ENCODE measurements around the gene DAD1.
"Not testable (repeated sequence)": the region's sequence is repeated elsewhere in the genome, so short reads cannot be mapped to it uniquely, and the experiment has no call there.

The DAD1 gene

GRCh38 chr14:22549981-22550673, 38.9 kb downstream of the DAD1 start:
- DNase-seq: peak; percentile 83

GRCh38 chr14:22549324-22549962, 39.6 kb downstream of the DAD1 start:
- no peak for DNase-seq

DNA sequence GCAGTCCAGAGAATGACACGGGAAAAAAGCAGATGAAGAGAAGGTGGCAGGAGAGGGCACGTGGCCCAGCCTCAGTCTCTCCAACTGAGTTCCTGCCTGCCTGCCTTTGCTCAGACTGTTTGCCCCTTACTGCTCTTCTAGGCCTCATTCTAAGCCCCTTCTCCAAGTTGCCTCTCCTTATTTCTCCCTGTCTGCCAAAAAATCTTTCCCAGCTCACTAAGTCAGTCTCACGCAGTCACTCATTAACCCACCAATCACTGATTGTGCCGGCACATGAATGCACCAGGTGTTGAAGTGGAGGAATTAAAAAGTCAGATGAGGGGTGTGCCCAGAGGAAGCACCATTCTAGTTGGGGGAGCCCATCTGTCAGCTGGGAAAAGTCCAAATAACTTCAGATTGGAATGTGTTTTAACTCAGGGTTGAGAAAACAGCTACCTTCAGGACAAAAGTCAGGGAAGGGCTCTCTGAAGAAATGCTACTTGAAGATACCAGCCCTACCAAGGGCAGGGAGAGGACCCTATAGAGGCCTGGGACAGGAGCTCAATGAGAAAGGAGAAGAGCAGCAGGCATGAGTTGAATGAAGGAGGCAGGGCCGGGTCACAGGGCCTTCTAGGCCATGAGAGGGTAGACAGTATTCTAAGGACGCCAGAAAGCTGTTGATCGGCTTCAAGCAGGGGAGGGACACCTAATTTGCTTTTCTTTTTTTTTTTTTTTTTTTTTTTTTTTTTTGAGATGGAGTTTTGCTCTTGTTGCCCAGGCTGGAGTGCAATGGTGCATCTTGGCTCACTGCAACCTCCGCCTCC, 40.9 kb downstream of the DAD1 start:
- DNase-seq: no peak

DNA sequence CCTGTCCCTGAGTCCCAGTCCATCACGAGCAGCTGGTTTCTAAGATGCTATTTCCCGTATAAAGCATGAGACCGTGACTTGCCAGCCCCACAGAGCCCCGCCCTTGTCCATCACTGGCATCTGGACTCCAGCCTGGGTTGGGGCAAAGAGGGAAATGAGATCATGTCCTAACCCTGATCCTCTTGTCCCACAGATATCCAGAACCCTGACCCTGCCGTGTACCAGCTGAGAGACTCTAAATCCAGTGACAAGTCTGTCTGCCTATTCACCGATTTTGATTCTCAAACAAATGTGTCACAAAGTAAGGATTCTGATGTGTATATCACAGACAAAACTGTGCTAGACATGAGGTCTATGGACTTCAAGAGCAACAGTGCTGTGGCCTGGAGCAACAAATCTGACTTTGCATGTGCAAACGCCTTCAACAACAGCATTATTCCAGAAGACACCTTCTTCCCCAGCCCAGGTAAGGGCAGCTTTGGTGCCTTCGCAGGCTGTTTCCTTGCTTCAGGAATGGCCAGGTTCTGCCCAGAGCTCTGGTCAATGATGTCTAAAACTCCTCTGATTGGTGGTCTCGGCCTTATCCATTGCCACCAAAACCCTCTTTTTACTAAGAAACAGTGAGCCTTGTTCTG, 41.6 kb downstream of the DAD1 start:
- DNase-seq: no peak

DNA sequence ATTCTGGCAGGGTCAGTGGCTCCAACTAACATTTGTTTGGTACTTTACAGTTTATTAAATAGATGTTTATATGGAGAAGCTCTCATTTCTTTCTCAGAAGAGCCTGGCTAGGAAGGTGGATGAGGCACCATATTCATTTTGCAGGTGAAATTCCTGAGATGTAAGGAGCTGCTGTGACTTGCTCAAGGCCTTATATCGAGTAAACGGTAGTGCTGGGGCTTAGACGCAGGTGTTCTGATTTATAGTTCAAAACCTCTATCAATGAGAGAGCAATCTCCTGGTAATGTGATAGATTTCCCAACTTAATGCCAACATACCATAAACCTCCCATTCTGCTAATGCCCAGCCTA, 42.3 kb downstream of the DAD1 start:
- no peak for DNase-seq

DNA sequence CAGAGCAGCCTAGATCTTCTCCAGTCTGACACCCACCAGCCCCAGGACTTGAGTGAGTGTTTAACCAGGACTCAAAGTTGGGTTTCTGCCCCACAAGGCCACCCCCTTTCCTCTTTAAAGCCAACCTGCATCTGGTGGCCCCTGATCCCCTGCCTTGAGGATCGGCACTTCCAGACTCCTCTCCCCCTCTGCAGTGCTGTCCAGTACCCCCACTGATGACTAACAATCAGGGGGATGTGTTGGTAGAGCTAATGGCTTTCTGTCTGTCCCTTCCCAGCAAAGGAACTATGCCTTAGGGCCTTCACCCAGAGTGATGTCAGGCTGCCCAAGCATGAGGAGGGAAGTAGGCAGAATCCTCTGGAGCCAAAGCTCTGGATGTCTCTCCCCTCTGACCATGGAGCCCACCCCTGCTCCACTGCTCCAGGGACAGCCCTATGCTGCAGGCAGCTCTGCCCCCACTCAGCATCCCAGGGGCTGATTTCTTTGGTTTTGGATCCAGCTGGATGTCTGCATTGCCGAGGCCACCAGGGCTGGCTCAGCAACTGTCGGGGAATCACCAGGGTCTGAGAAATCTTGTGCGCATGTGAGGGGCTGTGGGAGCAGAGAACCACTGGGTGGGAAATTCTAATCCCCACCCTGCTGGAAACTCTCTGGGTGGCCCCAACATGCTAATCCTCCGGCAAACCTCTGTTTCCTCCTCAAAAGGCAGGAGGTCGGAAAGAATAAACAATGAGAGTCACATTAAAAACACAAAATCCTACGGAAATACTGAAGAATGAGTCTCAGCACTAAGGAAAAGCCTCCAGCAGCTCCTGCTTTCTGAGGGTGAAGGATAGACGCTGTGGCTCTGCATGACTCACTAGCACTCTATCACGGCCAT, 42.9 kb downstream of the DAD1 start:
- DNase-seq: peak; percentile 89

- DNase-seq: no peak
These were observed 44.1 kb downstream of the DAD1 start for GRCh38 chr14:22544881-22545420.

- DNase-seq: no peak
These were observed 44.6 kb downstream of the DAD1 start for GRCh38 chr14:22544406-22544805.

GRCh38 chr14:22543570-22544357, 45.3 kb downstream of the DAD1 start:
- not testable (repeated sequence) for DNase-seq

- DNase-seq: no peak
These were observed 46.7 kb downstream of the DAD1 start for GRCh38 chr14:22542360-22542759.

DNA sequence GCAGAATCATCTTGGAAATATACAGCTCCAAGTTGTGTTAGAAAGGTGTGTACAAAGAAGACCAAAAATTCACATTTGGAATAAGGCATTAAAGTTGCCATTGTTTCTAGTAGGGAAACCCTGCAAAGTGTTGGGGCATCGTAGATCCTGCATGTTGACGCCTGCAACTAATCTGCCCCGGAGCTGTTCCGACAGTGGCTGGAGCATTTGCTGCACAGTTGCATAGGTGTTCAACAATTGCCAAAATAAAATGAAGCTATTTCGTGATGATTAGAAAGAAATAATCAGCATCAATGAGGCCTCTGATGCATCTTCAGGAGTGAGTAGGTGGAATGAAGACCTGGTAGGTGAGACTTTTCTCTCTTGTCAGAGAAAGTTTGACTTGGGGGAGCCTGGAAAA, 47.3 kb downstream of the DAD1 start:
- no peak for DNase-seq

DNA sequence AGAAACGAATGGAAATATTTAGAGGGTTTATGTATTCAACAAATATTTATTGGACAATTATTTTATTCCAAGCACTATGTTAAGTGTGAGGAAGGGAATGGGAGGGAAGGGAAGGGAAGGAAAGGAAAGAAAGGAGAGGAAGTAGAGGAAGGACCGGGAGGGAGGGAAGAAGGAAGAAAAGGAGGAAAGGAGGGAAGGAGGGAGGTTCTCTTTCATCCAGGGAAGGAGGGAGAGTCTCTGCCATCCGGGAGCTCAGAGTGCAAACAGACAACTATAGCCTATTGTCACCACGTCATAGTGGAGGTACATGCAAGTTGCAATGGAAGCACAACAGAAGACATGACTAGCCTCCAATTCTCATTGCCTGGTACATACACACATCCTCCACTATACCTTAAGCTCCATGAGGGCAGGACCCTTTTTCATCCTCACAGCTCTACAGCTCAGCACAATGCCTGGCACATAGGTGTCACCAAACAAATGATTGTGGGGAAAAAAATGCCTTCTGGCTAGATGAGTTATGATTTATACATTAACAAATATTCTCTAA, 48.1 kb downstream of the DAD1 start:
- DNase-seq: no peak

- no peak for DNase-seq
These were observed 48.7 kb downstream of the DAD1 start for GRCh38 chr14:22540293-22540692.

GRCh38 chr14:22539831-22540230, 49.2 kb downstream of the DAD1 start:
- DNase-seq: no peak

DNA sequence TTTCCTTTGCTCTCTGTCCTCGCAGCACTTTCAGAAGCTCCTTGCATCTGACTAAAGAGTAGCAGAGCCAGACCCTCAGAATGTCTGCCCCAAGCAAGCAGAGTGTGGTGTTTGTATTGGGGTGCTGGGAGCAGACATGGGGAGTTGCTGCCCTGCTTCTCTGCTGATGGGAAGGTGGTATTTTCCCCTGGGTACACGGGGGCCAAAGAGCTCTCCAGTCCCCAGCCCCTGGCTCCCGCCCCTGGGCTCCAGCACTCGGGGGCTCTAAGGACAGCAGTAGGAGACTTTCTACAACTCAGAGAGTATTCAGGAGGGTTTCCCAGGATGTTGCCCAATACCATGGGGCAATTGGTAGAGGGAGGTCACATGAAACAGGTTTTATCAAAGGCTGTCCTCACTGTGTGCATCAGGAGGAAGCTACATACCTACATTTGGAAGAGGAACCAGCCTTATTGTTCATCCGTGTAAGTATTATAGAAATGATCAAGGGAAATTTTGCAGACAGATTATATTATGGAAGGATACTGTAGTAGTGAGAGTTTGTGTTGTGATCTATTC, 50.3 kb downstream of the DAD1 start:
- DNase-seq: no peak

- DNase-seq: no peak
These were observed 51.4 kb downstream of the DAD1 start for GRCh38 chr14:22537436-22538310.

GRCh38 chr14:22536853-22537338, 52.1 kb downstream of the DAD1 start:
- DNase-seq: peak; percentile 97

DNA sequence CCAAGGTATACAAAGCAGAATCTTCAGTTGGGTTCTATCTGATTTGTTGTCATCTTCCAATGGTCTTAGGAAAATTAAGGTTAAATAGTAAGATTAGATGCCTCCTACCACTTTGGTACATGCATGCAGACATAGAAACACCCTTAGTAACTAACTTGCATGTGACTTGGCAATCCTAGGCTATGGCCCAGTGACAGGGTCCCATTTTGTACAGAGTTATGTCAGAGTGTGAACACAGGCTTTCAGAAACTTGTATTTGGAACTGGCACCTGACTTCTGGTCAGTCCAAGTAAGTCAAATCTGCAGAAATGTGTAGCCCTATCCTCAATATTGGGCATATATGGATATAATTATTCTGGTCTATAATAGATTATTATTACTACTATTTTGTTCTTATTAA, 53.1 kb downstream of the DAD1 start:
- DNase-seq: no peak

DNA sequence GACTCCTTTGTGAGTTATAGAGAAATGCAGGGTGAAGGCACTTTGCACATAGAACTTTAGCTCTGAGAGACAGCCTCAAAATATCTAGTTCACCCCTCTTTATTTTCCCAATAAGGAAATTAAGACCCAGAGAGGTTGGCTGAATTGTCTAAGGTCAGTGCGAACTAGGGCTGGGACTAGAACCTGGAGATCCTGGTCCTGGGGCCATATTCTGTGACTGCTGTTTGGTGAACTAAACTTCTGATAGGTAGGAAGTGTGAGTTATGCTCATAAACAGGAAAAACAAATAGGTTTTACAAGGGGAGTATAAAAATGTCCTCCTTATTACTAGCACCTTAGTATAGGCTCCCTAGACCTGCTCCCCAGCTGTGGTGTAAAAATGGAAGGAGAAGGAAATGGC, 53.9 kb downstream of the DAD1 start:
- no peak for DNase-seq

- DNase-seq: no peak
These were observed 54.5 kb downstream of the DAD1 start for GRCh38 chr14:22534547-22534946.
